ENCODE data around the gene RASGRP1. TPM values are rescaled to one million over a fixed set of nuclear protein-coding genes. Genes with fewer than 3 reads are reported as not detected.

RASGRP1 gene
- total RNA-seq, 1 experiment from 2014 or later: 0.51 TPM

- in situ Hi-C loops (cut with HindIII; ENCODE audit: low pct_unique_long_range_greater_than_20kb, low sequenced_read_pairs): no loop called here
- TF ChIP-seq SIN3A (IDR thresholded peaks at IDR 0.05; ENCODE audit: borderline replicate concordance, insufficient read depth, low read depth, low read length) (no peak), TCF7L2 (IDR thresholded peaks at IDR 0.05; ENCODE audit: low read depth, low read length) (no peak), POLR2AphosphoS5 (IDR thresholded peaks at IDR 0.05; ENCODE audit: low read depth, low read length) (no peak)
- TF ChIP-seq, protein P1, sequence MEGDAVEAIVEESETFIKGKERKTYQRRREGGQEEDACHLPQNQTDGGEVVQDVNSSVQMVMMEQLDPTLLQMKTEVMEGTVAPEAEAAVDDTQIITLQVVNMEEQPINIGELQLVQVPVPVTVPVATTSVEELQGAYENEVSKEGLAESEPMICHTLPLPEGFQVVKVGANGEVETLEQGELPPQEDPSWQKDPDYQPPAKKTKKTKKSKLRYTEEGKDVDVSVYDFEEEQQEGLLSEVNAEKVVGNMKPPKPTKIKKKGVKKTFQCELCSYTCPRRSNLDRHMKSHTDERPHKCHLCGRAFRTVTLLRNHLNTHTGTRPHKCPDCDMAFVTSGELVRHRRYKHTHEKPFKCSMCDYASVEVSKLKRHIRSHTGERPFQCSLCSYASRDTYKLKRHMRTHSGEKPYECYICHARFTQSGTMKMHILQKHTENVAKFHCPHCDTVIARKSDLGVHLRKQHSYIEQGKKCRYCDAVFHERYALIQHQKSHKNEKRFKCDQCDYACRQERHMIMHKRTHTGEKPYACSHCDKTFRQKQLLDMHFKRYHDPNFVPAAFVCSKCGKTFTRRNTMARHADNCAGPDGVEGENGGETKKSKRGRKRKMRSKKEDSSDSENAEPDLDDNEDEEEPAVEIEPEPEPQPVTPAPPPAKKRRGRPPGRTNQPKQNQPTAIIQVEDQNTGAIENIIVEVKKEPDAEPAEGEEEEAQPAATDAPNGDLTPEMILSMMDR (IDR thresholded peaks at IDR 0.05): no peak
- TF ChIP-seq, protein P2, sequence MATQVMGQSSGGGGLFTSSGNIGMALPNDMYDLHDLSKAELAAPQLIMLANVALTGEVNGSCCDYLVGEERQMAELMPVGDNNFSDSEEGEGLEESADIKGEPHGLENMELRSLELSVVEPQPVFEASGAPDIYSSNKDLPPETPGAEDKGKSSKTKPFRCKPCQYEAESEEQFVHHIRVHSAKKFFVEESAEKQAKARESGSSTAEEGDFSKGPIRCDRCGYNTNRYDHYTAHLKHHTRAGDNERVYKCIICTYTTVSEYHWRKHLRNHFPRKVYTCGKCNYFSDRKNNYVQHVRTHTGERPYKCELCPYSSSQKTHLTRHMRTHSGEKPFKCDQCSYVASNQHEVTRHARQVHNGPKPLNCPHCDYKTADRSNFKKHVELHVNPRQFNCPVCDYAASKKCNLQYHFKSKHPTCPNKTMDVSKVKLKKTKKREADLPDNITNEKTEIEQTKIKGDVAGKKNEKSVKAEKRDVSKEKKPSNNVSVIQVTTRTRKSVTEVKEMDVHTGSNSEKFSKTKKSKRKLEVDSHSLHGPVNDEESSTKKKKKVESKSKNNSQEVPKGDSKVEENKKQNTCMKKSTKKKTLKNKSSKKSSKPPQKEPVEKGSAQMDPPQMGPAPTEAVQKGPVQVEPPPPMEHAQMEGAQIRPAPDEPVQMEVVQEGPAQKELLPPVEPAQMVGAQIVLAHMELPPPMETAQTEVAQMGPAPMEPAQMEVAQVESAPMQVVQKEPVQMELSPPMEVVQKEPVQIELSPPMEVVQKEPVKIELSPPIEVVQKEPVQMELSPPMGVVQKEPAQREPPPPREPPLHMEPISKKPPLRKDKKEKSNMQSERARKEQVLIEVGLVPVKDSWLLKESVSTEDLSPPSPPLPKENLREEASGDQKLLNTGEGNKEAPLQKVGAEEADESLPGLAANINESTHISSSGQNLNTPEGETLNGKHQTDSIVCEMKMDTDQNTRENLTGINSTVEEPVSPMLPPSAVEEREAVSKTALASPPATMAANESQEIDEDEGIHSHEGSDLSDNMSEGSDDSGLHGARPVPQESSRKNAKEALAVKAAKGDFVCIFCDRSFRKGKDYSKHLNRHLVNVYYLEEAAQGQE (IDR thresholded peaks at IDR 0.05; ENCODE audit: insufficient read depth in 1 of 2, low read depth in 2 of 2, low read length in 1 of 2): no peak
- no peaks in the 10 kb centered on the region for H3K4me1 ChIP-seq (ENCODE audit: control insufficient read depth, insufficient read depth, low read length)
- no peaks in the 10 kb centered on the region; the same call in 1 of the 2 replicates for H3K27me3 ChIP-seq (ENCODE audit: control insufficient read depth, insufficient read depth, low read length)
- ChIA-PET POLR2A (no interaction called here), CTCF (no interaction called here)
- H3K9me3 ChIP-seq (ENCODE audit: control insufficient read depth, insufficient read depth, low read depth, low read length): no peaks in the 10 kb centered on the region
- ATAC-seq (no peak), DNase-seq (ENCODE audit: low read depth, low spot score) (no peak)
- H3K36me3 ChIP-seq (ENCODE audit: control insufficient read depth, insufficient read depth, low read length): no peaks in the 10 kb centered on the region
- intact Hi-C loops (cut with micrococcal nuclease; ENCODE audit: unreplicated experiment): no loop called here
- no peak overlapping the region for H3K4me3 ChIP-seq (ENCODE audit: low read depth in 2 of 2, low read length in 2 of 2)
- no peak overlapping the region for H3K27ac ChIP-seq (ENCODE audit: low read length)
- no TSS peak for BruUV-seq (replicated peaks)
Measured at GRCh38 chr15:38531509-38531908, 33.1 kb downstream of the RASGRP1 start.

GRCh38 chr15:38530113-38530512, 34.5 kb downstream of the RASGRP1 start:
- H3K4me3 ChIP-seq (ENCODE audit: low read depth in 2 of 2, low read length in 2 of 2): no peak overlapping the region
- no peaks in the 10 kb centered on the region for H3K4me1 ChIP-seq (ENCODE audit: control insufficient read depth, insufficient read depth, low read length)
- ChIA-PET CTCF (no interaction called here), POLR2A (no interaction called here)
- no peak for DNase-seq (ENCODE audit: low read depth, low spot score)
- H3K27ac ChIP-seq (ENCODE audit: low read length): no peak overlapping the region
- no peak for ATAC-seq
- no peaks in the 10 kb centered on the region for H3K9me3 ChIP-seq (ENCODE audit: control insufficient read depth, insufficient read depth, low read depth, low read length)
- intact Hi-C loops (cut with micrococcal nuclease; ENCODE audit: unreplicated experiment) (no loop called here), in situ Hi-C loops (cut with HindIII; ENCODE audit: low pct_unique_long_range_greater_than_20kb, low sequenced_read_pairs) (no loop called here)
- no peaks in the 10 kb centered on the region; the same call in none of the 2 replicates for H3K27me3 ChIP-seq (ENCODE audit: control insufficient read depth, insufficient read depth, low read length)
- no peaks in the 10 kb centered on the region for H3K36me3 ChIP-seq (ENCODE audit: control insufficient read depth, insufficient read depth, low read length)
- BruUV-seq (replicated peaks): no TSS peak
- TF ChIP-seq POLR2AphosphoS5 (IDR thresholded peaks at IDR 0.05; ENCODE audit: low read depth, low read length): no peak
- TF ChIP-seq, protein P1 (IDR thresholded peaks at IDR 0.05): no peak
- no peak for TF ChIP-seq TCF7L2 (IDR thresholded peaks at IDR 0.05; ENCODE audit: low read depth, low read length)
- TF ChIP-seq, protein P2 (IDR thresholded peaks at IDR 0.05; ENCODE audit: insufficient read depth in 1 of 2, low read depth in 2 of 2, low read length in 1 of 2): no peak
- no peak for TF ChIP-seq SIN3A (IDR thresholded peaks at IDR 0.05; ENCODE audit: borderline replicate concordance, insufficient read depth, low read depth, low read length)
